NB4 (cell line): ENCODE results near the gene SERPINB2.

ENCODE experiments used
- DNase-seq: peaks from one replicate; pipeline ENCODE4 v3.0.0; 2010; ENCODE audit warnings: low read depth
- H3K4me3 ChIP-seq: one replicate; pipeline ENCODE4 v1.5.1; 2011; ENCODE audit warnings: mild to moderate bottlenecking, low read depth, low read length, moderate library complexity
- CTCF ChIP-seq: IDR thresholded peaks from one replicate; pipeline ENCODE4 v1.5.1; 2012; ENCODE audit warnings: low read depth, low read length
- MAX ChIP-seq: IDR thresholded peaks from 2 replicates; pipeline ENCODE4 v1.6.1; 2011; ENCODE audit warnings: low read depth, low read length
- MYC ChIP-seq: IDR thresholded peaks from 2 replicates; pipeline ENCODE4 v1.6.1; 2011; ENCODE audit warnings: low read depth, low read length
- POLR2A ChIP-seq: IDR thresholded peaks from 2 replicates; pipeline ENCODE4 v1.6.1; 2011; ENCODE audit warnings: mild to moderate bottlenecking; ENCODE audit not compliant: insufficient read length; ENCODE audit errors: extremely low read depth

Gene SERPINB2

GRCh38 chr18:63871836-63872235, 15.7 kb upstream of the SERPINB2 start:
- no peak overlapping the region for H3K4me3 ChIP-seq
- no peak for TF ChIP-seq MYC
- no peak for TF ChIP-seq POLR2A
- no peak for TF ChIP-seq CTCF
- TF ChIP-seq MAX, result no peak
- DNase-seq, result no peak

GRCh38 chr18:63872586-63872985, 14.9 kb upstream of the SERPINB2 start:
- no peak overlapping the region for H3K4me3 ChIP-seq
- no peak for DNase-seq
- TF ChIP-seq POLR2A (no peak), MAX (no peak), CTCF (no peak), MYC (no peak)

- H3K4me3 ChIP-seq, result no peak overlapping the region
- peak; percentile 73 for DNase-seq
- TF ChIP-seq MYC, result no peak
- no peak for TF ChIP-seq MAX
- no peak for TF ChIP-seq CTCF
These were observed 9.2 kb upstream of the SERPINB2 start for GRCh38 chr18:63878343-63878742.

- TF ChIP-seq MYC, result no peak
- TF ChIP-seq MAX, result no peak
- no peak for TF ChIP-seq CTCF
- TF ChIP-seq POLR2A, result no peak
- no peak for DNase-seq
- H3K4me3 ChIP-seq, result no peak overlapping the region
These were observed 8.6 kb upstream of the SERPINB2 start for GRCh38 chr18:63878925-63879324.

GRCh38 chr18:63879709-63880108, 7.8 kb upstream of the SERPINB2 start:
- H3K4me3 ChIP-seq, result no peak overlapping the region
- peak; percentile 36 for DNase-seq
- TF ChIP-seq MYC (no peak), CTCF (no peak), MAX (no peak)

GRCh38 chr18:63881851-63882250, 5.7 kb upstream of the SERPINB2 start:
- TF ChIP-seq MYC (no peak), MAX (no peak), POLR2A (no peak), CTCF (no peak)
- DNase-seq, result no peak
- H3K4me3 ChIP-seq, result no peak overlapping the region
